Cortex of kidney (tissue), 1 donor: Measurements from ENCODE around the gene WFDC2.

ENCODE experiments used
- DNase-seq: peaks from one replicate; lab custom pipeline; 2025; lab: John Stamatoyannopoulos, UW

WFDC2 gene

DNA sequence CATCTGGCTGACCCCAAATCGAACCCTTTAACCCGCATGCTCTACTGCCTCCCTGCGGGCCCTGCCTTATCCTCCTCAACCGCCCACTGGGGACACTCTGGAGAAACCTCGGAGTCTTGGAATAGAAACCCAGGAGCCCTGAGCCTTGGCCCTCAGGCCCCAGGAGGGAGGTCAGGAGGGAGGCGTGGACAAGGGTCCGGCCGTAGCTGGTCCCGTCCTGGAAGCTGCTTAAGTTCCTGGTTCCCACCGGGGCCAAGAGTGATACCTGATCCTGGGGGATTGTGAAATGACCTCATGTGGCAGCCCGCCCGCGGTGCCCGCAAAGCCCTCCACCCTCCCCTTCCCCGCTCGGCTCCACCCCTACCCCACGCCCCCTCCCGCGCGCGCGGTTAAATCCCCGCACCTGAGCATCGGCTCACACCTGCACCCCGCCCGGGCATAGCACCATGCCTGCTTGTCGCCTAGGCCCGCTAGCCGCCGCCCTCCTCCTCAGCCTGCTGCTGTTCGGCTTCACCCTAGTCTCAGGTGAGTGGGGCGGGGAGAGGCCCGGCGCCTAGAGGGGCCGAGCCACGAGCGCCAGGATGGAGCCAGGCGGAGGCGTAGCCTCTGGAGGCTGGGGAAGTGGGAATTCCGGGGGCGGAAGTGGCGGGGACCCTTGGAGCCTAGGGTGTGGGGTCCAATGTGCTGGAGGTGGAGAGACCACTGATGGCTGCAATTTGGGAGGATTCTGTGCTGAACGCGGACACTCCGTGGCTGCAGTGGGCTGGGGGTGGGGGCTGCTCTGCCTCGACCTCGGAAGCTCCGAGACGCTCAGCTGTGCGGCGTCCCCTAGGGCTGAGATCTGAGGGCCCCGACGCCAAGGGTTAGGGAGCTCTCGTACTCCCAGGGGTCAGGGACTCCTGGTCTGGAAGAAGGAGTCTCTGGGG lies at the start of gene WFDC2:
Gene WFDC2, plus strand, starts transcription at position 418 of the 926 bp plus-strand sequence. Its CDS starts 29 bp downstream, at position 447.
- no peak for DNase-seq

GRCh38 chr20:45420125-45420524 lies 49.4 kb upstream of the WFDC2 start:
- DNase-seq: no peak

DNA sequence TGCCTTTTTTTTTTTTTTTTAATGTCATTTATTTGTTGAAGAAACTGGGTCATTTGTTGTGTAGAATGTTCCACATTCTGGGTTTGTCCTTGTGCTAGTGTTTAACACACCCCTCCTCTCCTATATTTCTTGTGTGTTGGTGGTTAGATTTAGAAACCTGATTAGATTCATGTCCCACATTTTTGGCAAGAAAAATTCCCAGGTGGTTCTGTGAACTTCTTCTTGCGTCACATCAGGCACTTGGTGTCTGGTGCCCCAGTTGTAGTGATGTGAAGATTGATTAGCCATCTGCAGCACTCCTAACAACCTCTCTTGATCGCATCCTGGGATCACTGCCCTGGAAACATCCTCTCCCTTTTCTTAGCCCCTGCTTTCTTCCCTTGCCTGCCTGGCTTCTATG lies 45.9 kb upstream of the WFDC2 start:
- no peak for DNase-seq

GRCh38 chr20:45425561-45425960 lies 44.0 kb upstream of the WFDC2 start:
- no peak for DNase-seq

DNA sequence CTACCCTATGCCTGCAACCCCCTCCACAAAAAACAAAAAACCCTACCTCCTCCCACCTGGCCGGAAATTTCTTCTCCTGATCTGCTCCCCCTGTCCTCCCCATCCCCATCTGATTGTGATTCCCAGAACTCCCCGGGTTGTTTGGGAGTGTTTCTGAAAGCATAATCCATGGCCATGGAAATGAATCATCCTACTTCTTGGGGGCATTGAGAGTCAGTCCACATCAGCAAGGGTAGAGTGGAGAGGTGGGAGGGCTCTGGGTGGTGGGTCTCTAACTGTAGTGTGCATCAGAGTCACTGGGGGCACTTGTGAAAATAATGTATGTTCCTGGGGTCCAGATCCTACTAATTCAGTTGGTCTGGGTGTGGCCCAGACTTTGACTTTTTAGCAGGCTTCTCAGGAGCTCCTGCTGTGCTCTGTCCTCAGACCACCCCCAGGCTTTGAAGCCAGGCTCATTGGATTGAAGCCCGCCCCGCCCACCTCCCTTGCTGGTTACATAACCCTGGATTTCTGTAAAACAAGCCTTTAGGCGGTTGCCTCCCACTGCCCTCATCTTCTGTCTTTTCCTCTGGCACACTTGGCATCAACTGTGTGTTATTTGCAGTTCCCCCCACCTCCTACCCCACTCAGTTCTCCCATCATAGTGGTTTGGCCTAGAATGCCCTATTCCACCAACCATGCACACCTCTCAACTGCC lies 43.1 kb upstream of the WFDC2 start:
- DNase-seq: no peak

DNA sequence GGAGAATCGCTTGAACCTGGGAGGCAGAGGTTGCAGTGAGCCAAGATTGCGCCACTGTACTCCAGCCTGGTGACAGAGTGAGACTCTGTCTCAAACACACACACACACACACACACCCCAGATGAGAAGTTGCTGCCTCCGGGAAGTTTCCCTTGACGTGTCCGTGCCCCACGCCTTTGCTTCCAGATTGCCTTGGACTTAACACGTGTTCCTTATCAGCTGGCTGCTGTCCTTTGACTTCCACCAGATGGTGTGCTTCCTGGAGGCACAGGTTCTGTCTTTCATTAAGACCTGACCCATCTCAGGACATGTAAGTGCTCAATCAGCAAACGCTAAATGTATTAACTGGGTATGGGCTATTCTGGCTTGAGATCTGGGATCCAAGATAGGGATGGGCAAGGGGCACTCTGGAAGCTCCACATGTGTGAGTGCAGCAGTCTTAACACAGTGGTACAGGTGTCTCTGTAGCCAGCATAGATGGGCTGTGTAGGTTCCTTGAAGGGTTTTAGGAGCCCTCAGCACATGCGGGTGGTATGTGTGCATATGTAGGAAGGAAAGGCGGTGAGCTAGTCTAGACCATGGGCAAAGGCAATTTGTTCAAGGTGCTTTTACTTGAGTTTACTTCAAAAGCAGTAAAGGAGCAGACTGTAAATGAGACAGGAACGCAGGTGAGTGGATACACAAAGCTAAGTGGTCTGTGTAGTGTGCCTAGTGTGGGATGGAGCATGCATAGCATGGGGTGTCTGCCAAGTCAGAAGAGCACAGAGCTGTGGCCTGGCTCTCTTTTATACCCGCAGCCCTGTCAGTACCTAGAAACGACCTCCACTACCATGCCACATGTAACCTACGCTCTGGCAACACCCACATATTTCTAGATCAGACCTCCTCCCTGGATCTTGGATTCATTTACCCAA lies 42.1 kb upstream of the WFDC2 start:
- DNase-seq: no peak

- no peak for DNase-seq
These were observed 39.9 kb upstream of the WFDC2 start for GRCh38 chr20:45429618-45430017.

DNA sequence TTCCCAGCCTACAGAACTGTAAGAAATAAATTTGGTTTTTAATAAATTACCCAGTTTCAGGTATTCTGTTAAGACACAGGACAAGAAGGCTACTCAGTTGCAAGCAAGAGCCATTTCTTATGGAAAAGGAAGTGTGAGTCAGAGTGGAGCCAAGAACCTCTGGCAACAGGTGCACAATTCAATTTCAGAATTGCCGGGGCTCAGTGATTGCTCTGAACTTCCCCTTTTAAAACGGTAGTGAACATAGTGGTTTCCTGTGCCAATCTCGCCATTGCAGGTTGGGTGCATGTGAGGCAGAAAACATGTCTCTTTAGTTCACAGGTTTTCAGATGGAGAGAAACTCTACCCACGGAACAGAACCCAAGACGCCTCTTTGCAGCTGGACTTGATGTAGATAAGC lies 37.3 kb upstream of the WFDC2 start:
- no peak for DNase-seq

GRCh38 chr20:45433316-45433715 lies 36.2 kb upstream of the WFDC2 start:
- no peak for DNase-seq

- no peak for DNase-seq
These were observed 35.6 kb upstream of the WFDC2 start for GRCh38 chr20:45433976-45434375.

DNA sequence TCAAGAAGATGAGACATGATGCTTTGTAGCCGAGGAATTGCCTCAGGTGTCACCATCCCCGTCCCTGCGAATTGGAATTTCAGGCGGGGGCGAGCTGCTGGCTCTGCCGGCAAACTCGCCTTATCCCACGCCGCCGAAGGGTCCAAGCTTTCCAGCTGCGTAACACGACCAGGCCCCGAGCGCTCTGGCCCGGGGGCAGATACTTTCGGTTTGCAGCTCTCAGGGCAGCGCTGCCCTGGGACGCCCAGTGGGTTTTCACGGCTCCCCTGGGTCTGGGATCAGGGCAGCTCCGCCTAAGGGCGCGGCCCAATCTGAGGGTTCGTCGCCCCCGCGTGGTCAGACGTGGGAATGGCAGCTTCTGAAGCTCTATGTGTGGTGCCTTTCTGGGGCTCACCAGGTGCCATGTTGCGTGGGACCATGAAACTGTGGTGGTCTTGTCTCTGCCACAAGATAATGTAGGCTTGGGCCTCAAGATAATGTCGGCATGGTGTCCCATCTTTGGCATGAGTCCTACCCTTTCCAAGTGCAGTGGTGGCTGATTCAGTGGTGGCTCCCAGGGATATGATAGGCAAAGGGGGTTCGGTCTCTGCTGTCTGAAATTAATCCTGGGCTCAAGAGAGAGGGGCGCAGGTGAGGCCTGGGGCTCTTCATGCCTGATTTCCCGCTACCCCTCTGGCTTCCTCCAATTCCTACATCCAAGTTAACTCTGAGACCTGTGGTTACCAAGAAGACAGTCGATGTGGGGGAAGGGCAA lies 32.6 kb upstream of the WFDC2 start:
- no peak for DNase-seq

GRCh38 chr20:45440424-45440823 lies 29.1 kb upstream of the WFDC2 start:
- no peak for DNase-seq

DNA sequence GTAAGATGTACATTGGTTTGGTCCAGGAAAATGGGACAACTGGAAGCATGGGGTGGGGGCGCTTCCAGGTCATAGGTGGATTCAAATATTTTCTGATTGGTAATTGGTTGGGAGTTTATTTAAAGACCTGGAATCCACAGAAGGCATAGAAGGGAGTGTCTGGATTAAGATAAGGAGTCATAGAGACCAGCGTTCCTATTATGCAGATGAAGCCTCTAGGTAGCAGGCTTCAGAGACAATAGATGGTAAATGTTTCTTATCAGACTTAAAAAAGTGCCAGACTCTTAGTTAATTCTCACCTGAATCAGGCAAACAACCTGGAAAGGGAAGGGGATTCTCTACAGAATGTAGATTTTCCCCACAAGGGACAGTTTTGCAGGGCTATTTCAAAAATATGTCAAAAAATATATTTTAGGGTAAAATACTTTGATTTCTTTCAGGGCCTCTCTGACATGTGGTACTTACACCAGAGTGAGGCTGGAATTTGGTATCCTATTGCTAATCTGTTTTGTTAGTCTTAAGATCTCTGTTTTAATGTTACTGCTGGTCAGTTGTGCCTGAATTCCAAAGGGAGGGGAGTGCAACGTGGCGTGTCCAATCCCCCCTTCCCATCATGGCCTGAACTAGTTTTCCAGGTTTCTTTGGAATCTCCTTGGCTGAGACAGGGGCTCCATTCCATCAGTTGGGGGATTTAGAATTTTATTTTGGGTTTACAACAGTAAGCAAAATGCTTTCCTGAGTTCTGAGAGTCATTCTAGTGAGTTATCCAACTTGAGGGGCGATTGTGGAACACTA lies 28.5 kb upstream of the WFDC2 start:
- DNase-seq: no peak

GRCh38 chr20:45441746-45442145 lies 27.8 kb upstream of the WFDC2 start:
- DNase-seq: no peak

- DNase-seq: no peak
These were observed 25.5 kb upstream of the WFDC2 start for GRCh38 chr20:45444050-45444449.

DNA sequence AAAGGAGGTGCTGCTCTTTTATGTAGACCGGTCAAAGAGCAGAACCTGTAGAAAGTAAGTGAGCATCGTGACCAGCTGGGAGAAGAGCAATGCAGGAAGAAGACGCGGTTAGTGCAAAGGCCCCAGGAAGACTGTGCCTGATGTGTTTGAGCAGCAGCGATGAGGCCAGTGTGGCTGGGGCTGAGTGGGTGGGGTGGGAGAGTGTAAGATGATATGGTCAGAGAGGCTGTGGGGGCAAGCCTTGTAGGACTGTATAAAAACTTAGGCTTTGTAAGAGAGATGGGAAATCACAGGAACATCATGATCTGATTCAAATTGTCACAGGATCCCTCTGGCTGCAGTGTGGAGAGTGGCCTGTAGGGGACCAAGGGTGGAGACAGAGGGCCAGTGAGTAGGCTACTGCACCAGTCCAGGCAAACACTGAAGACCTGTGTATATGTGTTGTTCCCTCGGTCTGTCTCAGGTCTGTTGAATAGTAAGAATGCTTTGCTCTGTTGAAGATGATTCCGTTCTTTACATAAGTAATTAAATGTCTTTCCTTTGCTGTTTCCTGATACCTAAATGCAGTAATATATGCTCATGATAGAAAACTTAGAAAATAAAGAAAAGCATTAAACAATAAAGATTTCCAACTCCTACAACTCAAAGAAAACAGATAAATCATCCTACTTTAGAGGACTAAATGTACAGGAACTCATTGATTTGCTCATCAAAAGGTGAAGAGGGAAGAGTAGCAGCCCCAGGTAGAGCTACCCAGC lies 23.6 kb upstream of the WFDC2 start:
- no peak for DNase-seq

DNA sequence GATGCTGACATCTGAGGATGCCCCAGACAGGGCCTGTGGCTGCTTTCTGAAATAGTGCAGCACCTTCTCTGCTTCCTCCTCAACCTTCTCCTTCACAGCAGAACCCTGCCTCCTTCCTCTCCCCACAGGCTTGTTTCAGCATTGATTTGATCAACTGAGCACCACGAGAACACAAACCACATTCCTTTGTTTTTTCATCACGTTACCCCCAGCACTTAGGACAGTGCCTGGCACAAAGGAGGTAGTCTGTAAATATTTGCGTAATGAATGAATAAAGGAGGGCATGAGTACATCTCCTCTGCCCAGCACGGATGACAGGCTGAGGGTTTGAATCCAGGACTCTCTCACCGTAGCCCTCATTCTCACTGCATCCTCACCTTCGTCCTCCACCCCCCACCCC lies 21.3 kb upstream of the WFDC2 start:
- DNase-seq: no peak

GRCh38 chr20:45449528-45449927 lies 20.0 kb upstream of the WFDC2 start:
- DNase-seq: no peak

DNA sequence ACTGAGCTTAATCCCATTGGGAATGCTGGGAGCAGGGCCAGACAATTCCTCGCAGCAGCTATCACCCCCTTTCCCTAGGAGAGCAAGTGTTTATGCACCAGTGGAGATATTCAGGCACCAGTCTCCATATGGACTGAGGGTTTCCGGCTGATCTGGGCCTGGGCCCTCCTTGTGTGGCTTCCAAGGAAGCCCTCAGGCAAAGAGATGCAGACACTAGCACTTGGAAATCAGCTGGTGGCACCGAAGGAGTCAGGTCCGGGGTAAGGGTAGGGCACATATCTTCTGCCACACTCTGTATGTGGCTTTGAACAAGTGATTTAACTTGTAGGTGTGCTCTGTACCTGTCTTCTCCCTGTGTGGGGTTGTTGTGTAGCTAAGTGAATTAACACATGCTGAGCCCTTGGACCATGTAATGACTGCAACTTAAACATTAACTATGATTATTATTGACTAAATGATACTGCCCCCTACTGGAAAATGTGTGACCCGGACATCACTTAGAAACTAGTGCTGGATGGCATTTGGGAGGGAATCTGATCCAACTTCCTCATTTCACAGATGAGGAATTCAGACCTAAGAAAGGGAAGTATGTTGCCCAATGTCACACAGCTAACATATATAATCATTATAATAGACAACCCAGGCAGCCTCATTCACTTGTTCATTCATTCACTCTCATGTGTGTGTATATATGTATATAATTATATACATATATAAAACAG lies 19.3 kb upstream of the WFDC2 start:
- no peak for DNase-seq
